TTC549 (cell line): Measurements from ENCODE around the gene PLOD2.
"Not testable (repeated sequence)": the region's sequence is repeated elsewhere in the genome, so short reads cannot be mapped to it uniquely, and the experiment has no call there.

ENCODE experiments used
- FAIRE-seq: peaks from 2 replicates; lab custom pipeline; 2012; peaks lifted over from hg19 to GRCh38; lab: Jason Lieb, UNC

PLOD2 gene

DNA sequence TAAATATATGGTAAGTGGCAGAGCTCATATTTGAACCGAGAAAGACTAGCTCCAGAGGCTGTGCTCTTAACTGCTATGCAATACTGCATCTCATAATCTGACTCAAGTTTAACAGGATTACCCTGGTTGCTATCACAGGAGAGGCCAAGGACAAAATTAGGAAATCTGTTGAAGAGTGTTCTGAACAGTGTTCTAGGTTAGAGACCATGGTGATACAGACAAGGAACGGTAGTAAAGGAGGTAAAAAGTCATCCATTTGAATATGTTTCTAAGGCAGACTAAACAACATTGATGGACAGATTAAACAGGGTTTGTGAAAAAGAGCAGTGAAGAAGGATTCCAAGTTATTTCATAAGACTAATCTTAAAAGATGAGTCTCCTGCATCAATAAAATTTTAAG, 22.1 kb downstream of the PLOD2 start:
- no peak for FAIRE-seq

DNA sequence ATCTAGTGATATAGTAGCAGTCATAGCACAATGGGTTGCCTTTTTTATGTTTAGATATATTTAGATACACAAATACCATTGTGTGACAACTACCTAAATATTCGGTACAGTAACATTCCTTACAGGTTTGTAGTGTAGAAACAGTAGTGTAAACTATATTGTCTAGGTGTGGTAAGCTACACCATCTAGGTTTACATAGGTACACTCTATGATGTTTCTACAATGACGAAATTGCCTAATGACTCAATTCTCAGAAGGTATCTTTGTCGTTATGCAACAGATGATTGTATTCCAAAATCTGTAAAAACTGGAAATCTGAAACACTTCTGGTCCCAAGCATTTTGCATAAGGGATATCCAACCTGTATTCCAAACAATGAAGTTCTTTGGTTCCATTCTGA, 24.3 kb downstream of the PLOD2 start:
- FAIRE-seq = no peak

DNA sequence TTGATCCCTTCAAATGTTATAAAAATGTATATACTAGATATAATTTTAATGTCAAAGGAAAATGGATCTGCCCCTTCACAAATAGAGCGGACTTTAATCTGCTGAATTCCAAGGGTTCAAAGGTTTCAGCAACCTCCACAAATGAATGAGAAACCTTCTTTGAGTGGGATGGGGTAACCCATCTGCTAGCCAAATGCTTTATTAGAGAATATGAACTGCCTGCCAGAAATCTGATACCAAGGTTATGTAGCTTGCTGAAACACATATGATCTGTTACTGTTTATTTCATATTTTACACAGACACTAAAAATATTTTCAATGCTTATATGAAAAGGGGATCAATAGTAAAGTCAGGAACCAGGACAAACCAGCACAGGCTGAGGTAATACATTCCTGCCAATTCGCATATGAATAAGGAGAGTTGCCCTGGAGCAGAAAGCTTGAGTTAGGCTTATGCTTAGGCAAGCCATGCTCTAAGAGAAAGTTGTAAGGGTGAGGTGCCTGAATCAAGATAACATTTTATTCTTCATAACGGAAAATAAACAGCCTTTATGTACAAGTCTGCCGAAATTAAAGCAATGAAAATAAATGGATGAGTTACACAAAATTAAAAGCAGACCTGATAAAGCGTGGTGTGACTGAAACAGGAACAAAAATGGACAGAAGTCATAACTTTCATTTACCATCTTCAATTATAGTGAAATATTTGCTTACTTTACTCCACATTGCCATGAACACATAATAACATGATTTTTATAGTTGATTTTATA, 26.5 kb downstream of the PLOD2 start:
- FAIRE-seq = no peak

DNA sequence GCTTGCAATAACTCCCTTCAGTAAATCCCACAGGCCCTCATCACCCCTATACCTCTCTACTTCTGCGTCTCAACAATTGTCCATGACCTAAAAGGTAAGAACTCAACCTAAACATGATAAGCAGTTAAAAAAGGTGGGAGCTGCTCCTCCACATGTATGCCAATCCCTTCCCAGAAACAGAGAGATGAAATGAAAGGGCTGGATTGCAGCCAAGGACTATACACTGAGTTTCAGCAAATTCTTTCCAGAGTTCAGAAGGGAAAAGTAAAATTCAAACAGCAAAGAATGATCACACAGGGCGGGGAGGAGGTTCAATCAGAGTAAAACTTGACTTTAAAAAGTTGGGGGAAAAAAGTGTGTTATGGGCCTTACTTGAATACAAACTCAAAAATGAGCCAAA, 27.5 kb downstream of the PLOD2 start:
- no peak for FAIRE-seq

DNA sequence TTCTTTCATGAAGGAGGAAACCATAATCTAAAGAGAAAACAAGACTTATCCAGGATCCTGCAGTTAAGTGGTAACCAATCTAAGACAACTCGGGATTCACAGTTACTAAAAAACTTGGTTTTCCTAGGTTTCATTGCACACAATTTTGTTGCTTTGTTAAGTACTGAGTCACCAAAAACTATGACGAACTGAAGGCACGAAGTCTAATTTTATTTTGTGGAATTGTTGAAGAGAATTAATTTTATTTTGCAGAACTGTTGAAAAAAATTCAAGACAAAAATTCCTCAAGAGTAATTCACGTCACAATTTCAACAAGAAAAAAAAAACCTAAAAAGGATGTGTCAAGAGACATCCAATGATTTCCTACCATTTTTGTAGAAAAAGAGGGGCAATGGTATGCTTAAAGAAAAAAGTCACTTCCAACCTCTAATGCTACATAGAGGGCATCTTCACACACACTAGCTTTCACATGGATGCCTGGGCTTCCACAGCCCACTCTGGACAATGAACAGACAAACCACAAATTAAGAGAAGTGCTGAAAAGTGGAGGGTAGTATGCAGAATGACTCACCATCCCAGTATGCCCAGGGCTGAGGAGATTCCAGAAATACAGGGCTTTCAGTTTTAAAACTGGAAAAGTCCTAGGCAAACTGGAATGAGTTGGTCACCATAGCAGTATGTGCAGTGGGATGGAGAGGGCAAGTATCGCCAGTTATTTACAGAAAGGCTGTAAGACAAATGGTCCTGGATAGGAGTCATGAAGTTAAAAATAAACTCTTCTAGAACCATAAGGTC, 29.2 kb downstream of the PLOD2 start:
- FAIRE-seq = no peak

DNA sequence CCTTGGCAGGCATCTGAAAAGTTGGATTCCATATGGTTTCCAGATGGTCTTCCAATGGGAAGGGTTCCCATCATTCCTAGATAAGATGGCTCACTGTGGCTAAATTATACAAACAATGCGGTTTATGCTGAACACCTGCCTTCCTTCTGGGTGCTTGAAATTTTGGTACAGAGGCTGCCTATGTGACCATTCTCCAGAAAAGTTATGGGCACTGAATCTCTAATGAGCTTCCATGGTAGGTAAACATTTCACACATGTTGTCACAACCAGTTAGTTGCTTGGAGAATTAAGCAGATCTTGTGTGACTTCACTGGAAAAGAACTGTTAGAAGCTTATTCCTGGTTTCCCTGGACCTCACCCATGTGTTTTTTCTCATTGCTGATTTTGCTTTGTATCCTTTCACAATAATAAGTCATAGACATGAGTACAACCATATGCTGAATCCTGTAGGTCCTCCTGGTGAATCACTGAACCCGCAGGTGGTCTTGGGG, 30.1 kb downstream of the PLOD2 start:
- no peak for FAIRE-seq

DNA sequence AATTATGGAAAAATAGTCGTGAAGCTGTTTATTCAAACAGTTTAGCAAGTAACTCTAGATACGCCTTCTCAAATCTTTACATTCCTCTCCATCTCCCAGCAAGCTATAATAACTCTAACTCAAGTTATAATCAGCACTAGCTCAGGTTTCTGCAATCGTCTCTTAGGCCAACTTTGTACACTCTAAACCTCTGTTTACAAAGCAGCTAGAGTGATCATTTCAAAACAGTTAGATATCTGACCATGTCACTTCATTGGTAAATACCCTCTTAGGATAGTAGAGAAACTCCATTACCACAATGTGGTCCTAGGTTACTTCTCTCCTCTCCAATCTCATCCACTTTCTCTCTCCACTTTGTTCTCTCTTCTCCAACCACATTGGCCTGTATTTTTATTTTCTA, 31.2 kb downstream of the PLOD2 start:
- FAIRE-seq = no peak

DNA sequence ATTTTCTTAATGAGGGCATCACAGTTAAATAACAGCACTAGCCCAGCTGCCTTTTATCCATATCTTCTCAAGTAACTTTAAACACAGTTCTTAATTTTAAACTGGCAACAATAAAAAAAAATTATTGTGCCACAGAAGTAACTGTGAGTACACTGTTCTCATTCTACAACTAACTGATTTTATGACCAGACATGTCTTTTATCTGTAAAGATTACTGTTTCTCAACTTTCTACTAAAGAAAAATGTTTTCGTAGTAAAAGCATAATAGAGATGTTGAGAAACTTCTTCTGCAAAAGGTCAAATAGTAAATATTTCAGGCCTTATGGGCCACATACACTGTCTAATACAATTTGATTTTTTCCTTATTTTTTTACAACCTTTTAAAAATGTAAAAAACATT, 32.0 kb downstream of the PLOD2 start:
- FAIRE-seq = no peak

DNA sequence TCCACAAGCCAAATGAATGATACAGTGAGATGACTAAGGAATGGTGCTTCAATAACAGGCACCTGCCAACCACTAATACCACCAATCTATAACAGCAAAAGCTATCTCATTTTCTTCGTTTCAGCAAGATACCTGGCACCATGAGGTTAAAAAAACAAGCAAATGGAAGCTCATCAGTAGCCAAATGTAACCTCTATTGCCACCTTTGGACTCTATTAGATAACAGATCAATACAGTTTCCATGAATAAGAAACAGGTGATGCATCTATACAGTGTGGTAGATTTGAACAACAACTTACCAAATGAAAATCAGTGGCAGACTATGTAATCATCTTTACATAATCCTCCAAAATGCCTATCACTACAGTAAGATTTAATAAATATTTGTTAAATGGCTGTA, 32.8 kb downstream of the PLOD2 start:
- no peak for FAIRE-seq

DNA sequence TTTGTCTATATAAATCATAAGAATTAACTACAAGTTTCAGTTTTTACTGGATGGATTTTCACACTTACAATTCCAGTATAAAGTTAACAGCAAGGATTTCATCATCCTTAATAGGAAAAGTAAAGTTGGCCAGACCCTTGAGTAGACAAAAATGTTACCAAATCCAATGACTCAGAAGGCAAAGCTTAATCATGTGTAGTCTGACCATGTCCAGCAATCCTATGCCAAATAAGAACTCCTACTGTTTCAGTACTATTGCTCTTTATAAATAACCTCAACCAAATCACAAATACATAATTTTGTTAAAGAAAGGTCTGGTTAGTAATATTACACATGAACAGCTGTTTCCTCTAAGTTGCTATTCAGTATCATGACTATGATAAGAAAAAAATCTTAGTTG, 35.0 kb downstream of the PLOD2 start:
- no peak for FAIRE-seq

DNA sequence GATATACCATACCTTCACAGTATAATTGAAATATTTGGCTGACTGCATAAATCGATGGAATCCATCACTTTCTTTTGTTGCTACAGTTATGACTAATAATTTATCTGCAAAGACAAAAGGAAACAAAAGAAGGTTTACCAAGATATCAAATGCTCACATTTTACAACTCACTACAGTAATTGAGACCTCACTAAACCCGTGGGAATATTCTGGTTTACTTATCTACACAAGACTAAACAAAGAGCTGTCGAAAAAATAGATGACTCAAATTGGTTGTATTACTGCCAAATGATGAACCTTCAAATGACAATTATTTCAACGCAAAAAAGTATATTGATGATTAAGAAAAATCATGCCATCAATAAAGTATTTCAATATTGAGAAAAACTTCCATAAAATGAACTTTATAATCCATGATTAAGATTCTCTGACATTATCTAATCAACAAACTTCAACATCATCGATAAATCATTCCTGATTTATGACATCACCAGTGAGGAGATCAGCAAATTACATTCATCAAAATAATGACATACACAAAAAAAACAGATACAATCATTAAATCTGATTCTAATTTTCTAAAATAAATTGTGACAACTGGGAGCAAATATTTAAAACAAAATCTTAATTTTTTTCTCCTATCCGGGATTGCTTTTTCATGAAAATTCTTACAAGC, 36.7 kb downstream of the PLOD2 start:
- no peak for FAIRE-seq

DNA sequence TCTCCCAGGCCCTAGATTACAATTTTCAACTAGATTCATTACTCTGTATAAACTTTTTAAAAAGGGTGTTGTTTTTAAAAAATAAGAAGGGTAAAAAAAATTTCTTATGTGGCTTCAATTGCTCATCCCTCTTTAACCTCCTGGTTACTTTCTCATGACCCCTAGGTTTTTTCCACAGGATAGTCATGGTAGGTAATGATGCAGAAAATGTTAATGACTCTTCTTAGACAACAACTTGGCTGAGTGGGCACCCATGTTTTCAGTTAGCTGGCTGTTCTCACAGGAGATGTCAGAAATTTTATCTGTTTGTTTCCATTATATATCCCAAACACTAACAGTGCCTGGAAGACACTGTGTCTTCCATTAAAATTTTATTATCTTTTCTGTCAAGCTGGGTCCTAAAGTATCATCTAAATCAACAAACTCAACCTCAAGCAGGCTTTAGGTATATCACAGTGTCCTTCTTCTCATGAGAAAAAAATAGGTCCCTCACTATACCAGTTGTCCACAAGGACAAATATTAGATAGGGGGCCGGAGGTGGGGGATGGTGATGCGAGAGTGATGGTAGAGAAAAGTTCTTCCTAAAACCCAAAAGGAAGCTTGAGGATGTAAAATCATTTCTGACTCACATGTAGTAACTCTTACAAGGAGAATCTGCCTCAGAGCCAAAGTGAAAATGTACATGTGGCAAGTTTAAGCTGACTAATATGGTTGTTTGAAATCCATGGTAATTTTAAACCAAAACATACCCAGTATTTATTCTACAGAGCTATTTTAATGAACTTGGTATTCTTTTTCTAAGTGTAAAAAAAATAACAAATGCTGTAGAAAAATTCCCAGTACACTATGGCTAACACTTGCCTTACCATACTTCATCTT, 43.3 kb downstream of the PLOD2 start:
- FAIRE-seq = no peak

DNA sequence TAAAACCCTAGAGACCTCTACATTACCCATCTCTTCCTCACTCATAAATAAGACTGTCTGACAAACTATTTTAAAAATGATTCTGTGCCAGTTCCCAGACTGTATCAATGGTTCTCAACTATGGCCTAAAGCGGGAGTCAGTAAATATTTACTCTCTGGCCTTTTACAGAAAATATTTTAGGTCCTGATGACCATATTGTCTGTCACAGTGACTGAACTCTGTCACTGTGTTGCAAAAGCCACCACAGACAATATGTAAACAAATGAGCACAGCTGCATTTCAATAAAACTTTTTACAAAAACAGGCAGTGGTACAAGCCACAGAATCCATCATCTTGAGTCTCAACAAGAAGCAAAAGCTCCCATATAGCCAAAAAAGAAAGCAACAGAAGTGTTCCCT, 45.4 kb downstream of the PLOD2 start:
- no peak for FAIRE-seq

DNA sequence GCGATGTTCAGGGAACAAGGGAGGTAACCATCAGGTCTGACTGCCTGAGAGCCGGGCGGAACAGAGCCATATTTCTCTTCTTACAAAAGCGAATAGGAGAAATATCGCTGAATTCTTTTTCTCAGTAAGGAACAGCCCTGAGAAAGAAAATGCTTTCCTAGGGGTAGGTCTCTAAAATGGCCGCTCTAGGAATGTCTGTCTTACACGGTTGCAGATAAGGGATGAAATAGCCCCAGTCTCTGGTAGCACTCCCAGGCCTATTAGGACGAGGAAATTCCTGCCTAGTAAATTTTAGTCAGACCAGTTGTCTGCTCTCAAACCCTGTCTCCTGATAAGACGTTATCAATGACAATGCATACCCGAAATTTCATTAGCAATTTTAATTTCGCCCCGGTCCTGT, 47.2 kb downstream of the PLOD2 start:
- FAIRE-seq = not testable (repeated sequence)

DNA sequence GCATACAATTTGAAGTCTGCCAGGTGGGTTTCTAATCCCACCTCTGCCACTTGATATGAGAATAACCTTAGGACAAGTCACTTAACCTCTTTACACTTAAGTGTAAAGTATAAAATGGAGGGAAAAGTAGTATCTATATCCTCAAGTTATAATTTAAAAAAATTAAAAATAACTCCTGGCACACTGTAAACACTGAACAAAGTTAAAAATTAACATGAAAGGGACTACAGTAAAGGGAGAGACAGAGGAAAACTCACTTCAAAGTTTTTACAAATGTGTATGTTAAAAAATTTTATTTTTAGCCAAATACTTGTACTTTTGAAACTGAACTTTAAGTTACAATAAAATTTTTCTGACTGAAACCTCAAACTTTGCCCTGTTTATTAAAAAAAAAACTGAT, 49.6 kb downstream of the PLOD2 start:
- no peak for FAIRE-seq

DNA sequence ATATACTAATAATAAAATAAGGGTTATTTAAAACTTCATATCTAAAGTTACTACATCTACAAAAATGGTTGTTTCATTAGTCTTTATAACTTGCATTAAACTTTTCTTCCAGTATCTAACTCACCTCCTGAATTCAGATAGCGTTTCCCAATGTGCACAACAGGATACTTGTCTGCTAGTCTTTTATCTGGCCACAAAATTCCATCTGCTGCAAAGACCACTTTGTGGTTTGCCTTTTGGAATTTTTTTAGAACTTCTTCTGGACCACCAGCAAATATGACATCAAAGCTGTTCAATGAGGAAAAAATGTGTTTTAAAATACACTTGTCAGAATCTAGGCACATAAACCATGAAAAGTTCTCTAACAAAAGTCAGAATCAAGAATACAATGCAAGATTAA, 50.8 kb downstream of the PLOD2 start:
- FAIRE-seq = no peak

DNA sequence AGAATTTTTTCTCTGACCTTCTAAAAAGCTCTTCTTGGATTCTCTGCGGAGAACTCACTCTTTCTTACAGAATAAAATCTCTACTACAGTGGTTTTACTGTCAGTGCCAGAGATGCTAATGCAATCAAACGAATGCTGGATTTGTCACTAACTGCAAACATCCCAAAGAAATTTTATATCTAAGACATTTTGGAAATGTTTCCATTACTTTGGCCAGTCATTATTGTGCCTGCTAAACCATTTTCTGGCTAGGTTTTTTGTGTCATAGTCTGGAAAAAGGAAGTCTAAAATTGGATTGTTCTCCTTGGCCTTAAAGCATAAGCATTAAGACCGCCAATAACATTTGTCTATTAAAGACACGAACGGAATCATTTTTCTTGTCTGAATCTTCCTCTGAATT, 54.0 kb downstream of the PLOD2 start:
- no peak for FAIRE-seq

DNA sequence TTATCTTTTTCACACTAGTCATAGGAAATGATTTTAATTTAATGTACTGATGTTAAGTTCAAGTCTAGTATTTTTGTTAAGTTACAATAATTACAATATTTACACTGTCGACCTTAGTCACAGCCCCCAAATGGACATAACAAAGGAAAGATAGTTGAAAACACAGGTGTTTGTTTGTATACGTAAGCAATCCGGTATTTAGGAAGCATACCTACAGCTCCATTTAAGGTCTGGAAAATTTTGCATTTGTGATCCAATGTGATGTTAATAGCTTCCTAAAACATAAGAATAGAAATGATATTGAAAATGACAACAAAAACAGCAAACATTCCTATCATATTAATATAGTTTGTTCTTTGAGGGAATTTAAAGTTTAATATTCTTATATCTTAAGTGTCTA, 56.9 kb downstream of the PLOD2 start:
- no peak for FAIRE-seq

DNA sequence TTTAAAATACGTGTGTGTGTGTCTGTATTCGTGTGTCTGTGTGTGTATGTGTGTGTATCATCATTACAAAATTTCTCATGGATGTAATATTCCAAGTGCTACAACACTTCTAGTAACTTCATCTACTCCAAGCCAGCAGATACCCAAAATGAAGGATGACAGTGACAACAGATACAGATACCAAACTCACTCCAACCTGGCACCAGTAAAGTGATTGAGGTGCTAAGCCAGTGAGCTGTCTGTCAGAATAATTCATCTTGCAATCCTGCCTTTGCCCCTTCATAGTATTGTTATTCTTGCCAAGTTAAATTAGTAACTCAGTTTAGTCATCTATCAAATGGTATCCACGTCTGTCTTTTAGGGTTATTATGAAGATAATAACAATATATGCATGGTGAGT, 58.1 kb downstream of the PLOD2 start:
- FAIRE-seq = no peak

DNA sequence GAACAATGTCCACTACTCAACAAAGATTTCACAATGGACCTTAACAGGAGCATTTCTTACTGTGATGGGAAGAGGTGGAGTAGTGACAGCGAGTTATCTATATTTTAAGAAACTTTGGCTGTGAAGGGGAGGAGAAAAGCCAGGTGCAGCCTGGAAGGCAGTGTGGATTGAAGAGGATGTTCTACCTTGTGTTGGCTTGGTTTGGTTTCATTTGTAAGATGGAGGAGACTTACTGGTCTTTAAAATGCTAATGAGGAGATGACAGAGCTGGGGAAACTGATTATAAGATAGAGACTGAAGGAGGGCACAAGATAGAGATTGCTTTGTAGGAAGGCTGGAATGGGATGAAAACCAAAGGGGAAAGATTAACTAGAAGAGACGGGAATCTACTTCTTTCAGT, 59.4 kb downstream of the PLOD2 start:
- no peak for FAIRE-seq

DNA sequence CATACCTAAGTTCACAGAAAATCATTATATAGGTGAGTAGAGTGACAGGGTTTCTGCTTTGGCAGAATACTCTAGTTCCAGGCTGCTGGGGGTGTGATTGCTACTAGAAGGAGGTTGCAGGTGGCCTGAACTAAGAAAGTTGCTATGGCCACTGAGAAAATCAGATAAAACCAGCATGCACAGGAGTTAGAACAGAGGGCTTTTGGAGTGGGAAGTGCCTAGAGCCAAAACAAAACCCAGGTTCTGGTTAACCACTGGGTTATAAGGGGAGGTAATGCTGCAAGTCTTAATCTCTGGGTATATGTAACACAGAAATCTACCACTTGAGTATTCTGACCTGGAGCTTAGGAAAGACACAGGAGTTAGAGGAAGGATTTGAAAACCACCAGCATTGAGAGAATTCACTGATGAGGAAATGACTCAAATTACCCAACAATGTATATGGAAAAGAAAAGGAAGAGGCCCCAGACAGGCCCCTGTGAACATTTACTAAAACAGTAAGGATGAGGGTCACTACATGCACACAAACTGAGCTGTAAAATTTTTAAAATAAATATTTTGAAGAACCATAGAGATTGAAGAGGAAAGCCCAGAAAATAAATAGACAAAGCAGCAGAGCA, 60.0 kb downstream of the PLOD2 start:
- no peak for FAIRE-seq

DNA sequence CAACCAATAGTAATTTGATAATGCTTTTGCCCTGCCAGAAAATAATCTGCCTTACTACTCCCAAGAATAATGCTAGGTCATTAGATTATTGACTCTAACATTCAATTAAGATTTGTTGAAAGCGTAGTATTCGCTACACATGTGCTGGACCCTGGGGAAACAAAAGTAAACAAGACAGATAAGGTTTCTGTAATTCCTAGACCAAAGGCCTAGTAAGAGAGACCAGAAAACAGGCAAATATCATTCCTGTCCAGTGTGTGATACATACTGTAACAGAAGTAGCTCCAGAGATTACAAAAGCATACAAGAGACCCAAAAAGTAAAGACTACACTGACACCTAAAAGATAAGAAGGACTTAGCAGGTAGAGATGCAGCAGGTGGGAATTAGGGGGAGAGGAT, 60.8 kb downstream of the PLOD2 start:
- FAIRE-seq = no peak
